ENCODE measurements around the gene C1QC. TPM values are rescaled to one million over a fixed set of nuclear protein-coding genes. Genes with fewer than 3 reads are reported as not detected.

Gene C1QC
- total and polyA plus RNA-seq, 2 of the 8 experiments (the other 6 are each of a cell fraction or from before 2014, with no cell fraction given), result not detected

DNA sequence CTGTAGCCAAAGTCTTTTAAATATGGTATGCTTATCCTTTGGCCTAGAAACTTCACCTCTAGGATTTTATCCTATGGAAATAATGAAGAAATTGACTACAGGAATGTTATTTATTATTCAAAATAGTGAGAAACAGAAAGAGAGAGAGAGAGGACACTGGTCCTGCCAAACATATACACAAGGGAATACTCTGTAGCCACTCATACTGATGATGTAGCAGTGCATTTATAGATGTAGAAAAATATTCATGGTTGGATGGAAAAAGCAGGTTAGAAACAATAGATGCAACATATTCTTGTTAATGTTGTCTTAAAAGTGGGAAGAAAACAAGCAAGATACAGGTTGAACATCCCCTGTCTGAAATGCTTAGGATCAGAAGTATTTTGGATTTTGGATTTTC is 45.0 kb downstream of the C1QC start:
- DNase-seq (ENCODE audit: low read depth in 1 of 2, low spot score in 2 of 2) (no peak), FAIRE-seq (no peak)
- Histone ChIP-seq H2BK120ac (replicated peaks; ENCODE audit: low read depth, low read length) (no peak overlapping the region), H2AK5ac (ENCODE audit: low read depth, low read length) (no peak overlapping the region), H3K9me3 (ENCODE audit: insufficient read depth in 2 of 2, low read depth in 1 of 2, low read length in 1 of 2) (no peaks in the 10 kb centered on the region), H3K36me3 (ENCODE audit: control insufficient read depth in 2 of 4, insufficient read depth in 4 of 4, low read length in 3 of 4) (no peaks in the 10 kb centered on the region; a peak in 1 of 8 replicates), H3K27ac (ENCODE audit: low read depth, low read length) (no peak overlapping the region), H2AFZ (ENCODE audit: low read length) (no peak overlapping the region), H3K79me1 (ENCODE audit: low read depth, low read length) (no peaks in the 10 kb centered on the region), H3K4ac (replicated peaks; ENCODE audit: insufficient read length, low read depth, low read length) (no peak overlapping the region), H2BK15ac (ENCODE audit: low read length) (no peak overlapping the region), H4K20me1 (replicated peaks in 1 of 2; ENCODE audit: control insufficient read depth in 1 of 2, insufficient read depth in 2 of 2, low read length in 2 of 2) (no peaks in the 10 kb centered on the region), H3K4me2 (ENCODE audit: insufficient read depth in 1 of 2, low read depth in 2 of 2, low read length in 2 of 2) (no peak overlapping the region), H3K27me3 (replicated peaks in 1 of 4; ENCODE audit: control insufficient read depth in 3 of 4, extremely low read depth in 1 of 4, insufficient read depth in 3 of 4, low read length in 3 of 4) (no peaks in the 10 kb centered on the region), H3K23ac (ENCODE audit: insufficient read length) (no peak overlapping the region), H3K4me1 (replicated peaks in 1 of 4; ENCODE audit: control insufficient read depth in 3 of 4, insufficient read depth in 4 of 4, low read length in 3 of 4) (peaks cover 0 to 2% (median under 1%) of the 10 kb centered on the region in 4 experiments; a peak in 2 of 7 replicates), H3K79me2 (ENCODE audit: control insufficient read depth in 1 of 2, insufficient read depth in 2 of 2, low read length in 2 of 2) (no peaks in the 10 kb centered on the region), H3K56ac (replicated peaks; ENCODE audit: insufficient read length, low read depth, low read length) (no peak overlapping the region), H2BK12ac (ENCODE audit: low read depth, low read length) (no peak overlapping the region), H3K23me2 (ENCODE audit: low read depth, low read length) (no peaks in the 10 kb centered on the region), H2BK20ac (ENCODE audit: low read length) (no peak overlapping the region), H4K8ac (ENCODE audit: extremely low read depth, insufficient read depth, low read length) (no peak overlapping the region), H3K14ac (ENCODE audit: insufficient read length) (no peak overlapping the region), H3K4me3 (ENCODE audit: extremely low read depth in 1 of 4, insufficient read depth in 2 of 4, low read depth in 3 of 4, low read length in 4 of 4) (no peak overlapping the region), H2BK5ac (ENCODE audit: low read depth, low read length) (no peak overlapping the region), H3K9ac (replicated peaks in 1 of 4; ENCODE audit: extremely low read depth in 1 of 4, low read depth in 3 of 4, low read length in 3 of 4) (no peak overlapping the region), H4K91ac (replicated peaks; ENCODE audit: insufficient read length, low read length) (no peak overlapping the region), H4K5ac (ENCODE audit: insufficient read length, low read depth, low read length) (no peak overlapping the region), H3K18ac (ENCODE audit: extremely low read depth, low read length) (no peak overlapping the region)
- CTCF ChIA-PET (ENCODE audit: partially characterized antibody), result interaction anchor here (0.7 to 1.8 kb wide), 6 partner anchors 13 to 496 kb away, joined by 3 to 10 read pairs (median 4); no protein-coding TSS in a partner anchor
- POLR2A ChIA-PET (ENCODE audit: partially characterized antibody), result no interaction called here
- no peak for TF ChIP-seq RNF2 (IDR thresholded peaks at IDR 0.05; ENCODE audit: borderline replicate concordance, low read depth, low read length, missing control alignments, poor library complexity, severe bottlenecking)
- no peak for TF ChIP-seq POLR2AphosphoS5 (IDR thresholded peaks at IDR 0.05; ENCODE audit: low read depth, low read length)
- TF ChIP-seq ATF3 (IDR thresholded peaks at IDR 0.05; ENCODE audit: insufficient read depth, low read depth, low read length), result no peak
- TF ChIP-seq POU5F1 (IDR thresholded peaks at IDR 0.05; ENCODE audit: low read depth, low read length), result no peak
- TF ChIP-seq CREB1 (IDR thresholded peaks at IDR 0.05), result no peak
- no peak for TF ChIP-seq TAF7 (optimal IDR thresholded peaks at IDR 0.05; ENCODE audit: borderline replicate concordance, low read depth, low read length)
- TF ChIP-seq RBBP5 (IDR thresholded peaks at IDR 0.05; ENCODE audit: borderline replicate concordance, low read depth, low read length), result no peak
- TF ChIP-seq SP2 (IDR thresholded peaks at IDR 0.05; ENCODE audit: low read length), result no peak
- no peak for TF ChIP-seq SP1 (IDR thresholded peaks at IDR 0.05; ENCODE audit: low read depth, low read length)
- TF ChIP-seq ASH2L (IDR thresholded peaks at IDR 0.05; ENCODE audit: low read length), result no peak
- TF ChIP-seq CBX5 (IDR thresholded peaks at IDR 0.05; ENCODE audit: low read depth, low read length), result no peak
- TF ChIP-seq RXRA (IDR thresholded peaks at IDR 0.05; ENCODE audit: insufficient read depth, low read depth, low read length), result no peak
- no peak for TF ChIP-seq SIX5 (IDR thresholded peaks at IDR 0.05; ENCODE audit: low read depth, low read length)
- no peak for TF ChIP-seq HDAC2 (IDR thresholded peaks at IDR 0.05; ENCODE audit: borderline replicate concordance in 1 of 2, low read depth in 2 of 2, low read length in 2 of 2)
- TF ChIP-seq GTF2F1 (IDR thresholded peaks at IDR 0.05; ENCODE audit: borderline replicate concordance, low read depth, low read length), result no peak
- no peak for TF ChIP-seq SIRT6 (IDR thresholded peaks at IDR 0.05; ENCODE audit: low read length)

All from H1 (cell line).